OCI-LY3 (cell line): ENCODE data around the gene TMEM119.

Experiments
- CTCF ChIP-seq: fragments of 200-600, 300-600 bp; sonication (generic); IDR thresholded peaks from 2 replicates; pipeline ENCODE4 v1.5.1; 2014; ENCODE audit warnings: antibody characterized with exemption, low read length, low read depth
- EZH2phosphoT487 ChIP-seq: fragments of 200-600 bp; shearing (Covaris generic); IDR thresholded peaks from 2 replicates; pipeline ENCODE4 v1.6.1; 2018; ENCODE audit warnings: antibody characterized with exemption, mixed run types, low read depth

DNA sequence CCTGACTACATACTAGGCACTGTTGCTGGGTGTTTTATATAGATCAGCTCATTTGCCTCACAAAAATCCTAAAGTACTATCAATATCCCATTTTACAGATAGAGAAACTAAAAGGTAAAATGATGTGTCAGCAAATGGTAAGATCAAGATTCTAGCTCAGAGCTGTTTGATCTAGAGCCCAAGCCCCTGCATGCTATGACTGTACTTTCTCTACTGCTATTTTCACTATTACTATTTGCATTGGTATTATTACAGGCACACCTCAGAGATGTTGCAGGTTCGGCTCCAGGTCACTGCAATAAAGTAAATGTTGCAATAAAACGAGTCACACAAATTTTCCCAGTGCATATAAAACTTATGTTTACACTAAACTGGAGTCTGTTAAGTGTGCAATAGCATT, 24.6 kb downstream of the TMEM119 start:
- TF ChIP-seq CTCF (no peak), EZH2phosphoT487 (no peak)
